Neural crest cell (in vitro differentiated cells): Measurements from ENCODE around the gene FAT1. TPM values are rescaled to one million over a fixed set of nuclear protein-coding genes. Genes with fewer than 3 reads are reported as not detected.

ENCODE experiments used
- DNase-seq: peaks from one replicate; pipeline ENCODE4 v3.0.0; 2021; ENCODE audit warnings: low read depth, mixed read lengths, low spot score
- H3K27ac Mint-ChIP-seq: one replicate; pipeline ENCODE4 v1.8.0; 2021; ENCODE audit warnings: mild to moderate bottlenecking, mixed read lengths; ENCODE audit not compliant: unreplicated experiment
- H3K27me3 Mint-ChIP-seq: 2 replicates; pipeline ENCODE4 v1.8.0; 2021; ENCODE audit warnings: low read depth, mild to moderate bottlenecking, mixed read lengths
- H3K36me3 Mint-ChIP-seq: 2 replicates; pipeline ENCODE4 v1.8.0; 2021; ENCODE audit warnings: low read depth, mild to moderate bottlenecking, mixed read lengths
- H3K4me1 Mint-ChIP-seq: 2 replicates; pipeline ENCODE4 v1.8.0; 2021; ENCODE audit warnings: mixed read lengths
- H3K4me3 Mint-ChIP-seq: one replicate; pipeline ENCODE4 v1.8.0; 2021; ENCODE audit warnings: mild to moderate bottlenecking, mixed read lengths
- H3K9me3 Mint-ChIP-seq: 2 replicates; pipeline ENCODE4 v1.8.0; 2021; ENCODE audit warnings: mixed read lengths
- total RNA-seq: library from RNA; stranded (reverse); gene quantifications from 2 replicates; pipeline ENCODE4 v1.2.1, GENCODE V29; 2021
- TF ChIP-seq, protein P1 (sequence below): fragments of 200-600 bp; sonication (generic); conservative IDR thresholded peaks from 2 replicates; pipeline ENCODE4 v1.5.0; 2021; ENCODE audit warnings: antibody characterized with exemption, mild to moderate bottlenecking

Gene FAT1
- total RNA-seq, 1 donor from 2014 or later = 130 TPM

DNA sequence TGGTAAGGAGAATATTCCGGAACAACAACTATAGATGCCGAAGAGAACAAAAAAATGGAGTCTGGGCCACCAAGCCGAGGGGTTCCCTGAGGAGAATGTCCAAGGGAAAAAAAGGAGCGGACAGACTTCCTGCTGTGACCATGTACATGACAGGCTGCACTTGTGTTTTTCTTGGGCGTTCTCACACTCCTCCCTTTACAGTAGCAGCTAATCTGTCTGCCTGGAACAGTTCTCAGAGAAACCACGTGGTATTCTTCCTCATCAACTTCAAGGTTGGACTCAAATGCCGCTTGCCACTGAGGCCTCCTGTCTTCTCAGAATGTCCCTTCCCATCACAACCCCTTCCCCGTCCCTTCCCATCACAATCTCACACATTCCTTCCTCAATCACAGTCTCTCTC, 137.5 kb downstream of the FAT1 start:
- H3K9me3 Mint-ChIP-seq = peaks cover 6% of the 10 kb centered on the region
- DNase-seq = no peak
- peaks cover 17% of the 10 kb centered on the region for H3K4me1 Mint-ChIP-seq
- TF ChIP-seq, protein P1, sequence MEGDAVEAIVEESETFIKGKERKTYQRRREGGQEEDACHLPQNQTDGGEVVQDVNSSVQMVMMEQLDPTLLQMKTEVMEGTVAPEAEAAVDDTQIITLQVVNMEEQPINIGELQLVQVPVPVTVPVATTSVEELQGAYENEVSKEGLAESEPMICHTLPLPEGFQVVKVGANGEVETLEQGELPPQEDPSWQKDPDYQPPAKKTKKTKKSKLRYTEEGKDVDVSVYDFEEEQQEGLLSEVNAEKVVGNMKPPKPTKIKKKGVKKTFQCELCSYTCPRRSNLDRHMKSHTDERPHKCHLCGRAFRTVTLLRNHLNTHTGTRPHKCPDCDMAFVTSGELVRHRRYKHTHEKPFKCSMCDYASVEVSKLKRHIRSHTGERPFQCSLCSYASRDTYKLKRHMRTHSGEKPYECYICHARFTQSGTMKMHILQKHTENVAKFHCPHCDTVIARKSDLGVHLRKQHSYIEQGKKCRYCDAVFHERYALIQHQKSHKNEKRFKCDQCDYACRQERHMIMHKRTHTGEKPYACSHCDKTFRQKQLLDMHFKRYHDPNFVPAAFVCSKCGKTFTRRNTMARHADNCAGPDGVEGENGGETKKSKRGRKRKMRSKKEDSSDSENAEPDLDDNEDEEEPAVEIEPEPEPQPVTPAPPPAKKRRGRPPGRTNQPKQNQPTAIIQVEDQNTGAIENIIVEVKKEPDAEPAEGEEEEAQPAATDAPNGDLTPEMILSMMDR = no peak
- H3K4me3 Mint-ChIP-seq = no peak overlapping the region
- H3K36me3 Mint-ChIP-seq = peaks cover 29% of the 10 kb centered on the region
- H3K27me3 Mint-ChIP-seq = no peaks in the 10 kb centered on the region
- peak overlapping the region; percentile 63 for H3K27ac Mint-ChIP-seq

DNA sequence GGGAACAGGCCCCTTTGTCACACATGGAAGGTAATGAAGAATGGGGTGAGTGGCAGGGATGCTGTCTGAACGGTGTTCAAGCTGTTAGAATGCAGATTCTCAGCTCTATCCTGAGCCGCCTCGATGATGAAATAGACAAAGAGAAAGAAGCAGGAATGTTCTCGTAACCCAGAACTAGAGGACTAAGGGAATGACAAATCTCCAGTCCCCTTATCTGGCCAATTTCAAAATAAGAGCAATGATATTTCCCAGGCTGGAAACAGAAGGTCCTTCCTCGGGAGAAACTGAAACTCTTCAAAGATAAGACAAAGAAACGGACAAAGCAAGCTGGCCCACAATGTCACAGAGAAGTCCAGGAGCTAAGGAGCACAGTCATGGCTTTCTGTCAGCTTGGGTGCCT, 138.7 kb downstream of the FAT1 start:
- peaks cover 9% of the 10 kb centered on the region for H3K9me3 Mint-ChIP-seq
- H3K27ac Mint-ChIP-seq = peak overlapping the region; percentile 1
- no peak for DNase-seq
- no peak overlapping the region for H3K4me3 Mint-ChIP-seq
- peaks cover 32% of the 10 kb centered on the region for H3K36me3 Mint-ChIP-seq
- no peaks in the 10 kb centered on the region for H3K27me3 Mint-ChIP-seq
- TF ChIP-seq, protein P1 = no peak
- peaks cover 11% of the 10 kb centered on the region for H3K4me1 Mint-ChIP-seq

DNA sequence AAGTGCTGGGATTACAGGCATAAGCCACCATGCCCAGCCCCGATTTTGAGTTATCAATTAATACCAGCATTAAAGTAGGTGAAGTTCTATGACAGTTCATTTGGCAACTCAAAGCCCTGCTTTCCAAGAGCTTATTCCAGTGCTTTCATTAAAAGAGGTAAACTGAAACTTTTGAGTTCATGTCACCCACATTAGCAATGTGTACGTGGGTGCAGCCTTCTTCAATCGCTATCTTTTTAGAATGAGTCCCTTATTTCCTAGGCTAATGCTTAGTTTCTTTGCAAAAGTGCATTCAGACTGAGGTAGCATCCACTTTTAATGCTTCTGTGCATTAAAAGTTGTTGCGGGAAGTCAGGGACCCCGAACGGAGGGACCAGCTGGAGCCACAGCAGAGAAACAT, 142.2 kb downstream of the FAT1 start:
- Mint-ChIP-seq H3K9me3 (peaks cover 9% of the 10 kb centered on the region), H3K4me1 (peaks cover 16% of the 10 kb centered on the region), H3K27me3 (no peaks in the 10 kb centered on the region), H3K4me3 (no peak overlapping the region), H3K27ac (no peak overlapping the region), H3K36me3 (peaks cover 28% of the 10 kb centered on the region)
- DNase-seq = no peak
- TF ChIP-seq, protein P1 = no peak

- DNase-seq = no peak
- peaks cover 11% of the 10 kb centered on the region for H3K9me3 Mint-ChIP-seq
- H3K4me3 Mint-ChIP-seq = no peak overlapping the region
- TF ChIP-seq, protein P1 = no peak
- H3K27me3 Mint-ChIP-seq = no peaks in the 10 kb centered on the region
- no peak overlapping the region for H3K27ac Mint-ChIP-seq
- H3K36me3 Mint-ChIP-seq = peaks cover 25% of the 10 kb centered on the region
- H3K4me1 Mint-ChIP-seq = peaks cover 15% of the 10 kb centered on the region
Measured at GRCh38 chr4:186580669-186581068, 143.0 kb downstream of the FAT1 start.

- no peak for DNase-seq
- no peak overlapping the region for H3K4me3 Mint-ChIP-seq
- peaks cover 19% of the 10 kb centered on the region for H3K4me1 Mint-ChIP-seq
- no peaks in the 10 kb centered on the region for H3K36me3 Mint-ChIP-seq
- H3K27ac Mint-ChIP-seq = no peak overlapping the region
- no peaks in the 10 kb centered on the region for H3K27me3 Mint-ChIP-seq
- TF ChIP-seq, protein P1 = no peak
- H3K9me3 Mint-ChIP-seq = no peaks in the 10 kb centered on the region
Measured at GRCh38 chr4:186570193-186570996, 153.3 kb downstream of the FAT1 start.
